Measurements from ENCODE around the gene BLOC1S5.

The BLOC1S5 gene

DNA sequence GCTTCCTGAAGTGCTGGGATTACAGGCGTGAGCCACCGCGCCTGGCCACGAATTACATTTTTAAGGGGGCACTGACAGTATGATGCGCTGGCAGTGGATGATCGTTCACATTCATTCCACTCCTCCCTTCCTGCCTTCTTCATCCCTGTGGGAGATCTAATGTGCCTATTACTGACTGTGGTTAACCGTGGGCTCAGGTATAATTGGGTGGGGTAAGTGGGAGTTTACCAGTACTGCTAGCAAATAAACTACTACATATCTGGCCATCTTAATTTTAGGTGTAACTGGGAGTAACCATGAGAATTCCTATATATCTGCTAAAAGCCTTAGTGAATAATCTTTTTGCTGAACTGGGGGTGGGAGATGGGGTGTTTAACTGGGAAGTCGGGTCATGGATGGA is 6.5 kb upstream of the BLOC1S5 start:
- DNase-seq (ENCODE audit: low read depth) = no peak
- no peak overlapping the region for H3K4me3 ChIP-seq (ENCODE audit: low read depth, low read length)
- TF ChIP-seq, protein P1, sequence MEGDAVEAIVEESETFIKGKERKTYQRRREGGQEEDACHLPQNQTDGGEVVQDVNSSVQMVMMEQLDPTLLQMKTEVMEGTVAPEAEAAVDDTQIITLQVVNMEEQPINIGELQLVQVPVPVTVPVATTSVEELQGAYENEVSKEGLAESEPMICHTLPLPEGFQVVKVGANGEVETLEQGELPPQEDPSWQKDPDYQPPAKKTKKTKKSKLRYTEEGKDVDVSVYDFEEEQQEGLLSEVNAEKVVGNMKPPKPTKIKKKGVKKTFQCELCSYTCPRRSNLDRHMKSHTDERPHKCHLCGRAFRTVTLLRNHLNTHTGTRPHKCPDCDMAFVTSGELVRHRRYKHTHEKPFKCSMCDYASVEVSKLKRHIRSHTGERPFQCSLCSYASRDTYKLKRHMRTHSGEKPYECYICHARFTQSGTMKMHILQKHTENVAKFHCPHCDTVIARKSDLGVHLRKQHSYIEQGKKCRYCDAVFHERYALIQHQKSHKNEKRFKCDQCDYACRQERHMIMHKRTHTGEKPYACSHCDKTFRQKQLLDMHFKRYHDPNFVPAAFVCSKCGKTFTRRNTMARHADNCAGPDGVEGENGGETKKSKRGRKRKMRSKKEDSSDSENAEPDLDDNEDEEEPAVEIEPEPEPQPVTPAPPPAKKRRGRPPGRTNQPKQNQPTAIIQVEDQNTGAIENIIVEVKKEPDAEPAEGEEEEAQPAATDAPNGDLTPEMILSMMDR (IDR thresholded peaks at IDR 0.05; ENCODE audit: low read depth, low read length, missing control alignments) = no peak

DNA sequence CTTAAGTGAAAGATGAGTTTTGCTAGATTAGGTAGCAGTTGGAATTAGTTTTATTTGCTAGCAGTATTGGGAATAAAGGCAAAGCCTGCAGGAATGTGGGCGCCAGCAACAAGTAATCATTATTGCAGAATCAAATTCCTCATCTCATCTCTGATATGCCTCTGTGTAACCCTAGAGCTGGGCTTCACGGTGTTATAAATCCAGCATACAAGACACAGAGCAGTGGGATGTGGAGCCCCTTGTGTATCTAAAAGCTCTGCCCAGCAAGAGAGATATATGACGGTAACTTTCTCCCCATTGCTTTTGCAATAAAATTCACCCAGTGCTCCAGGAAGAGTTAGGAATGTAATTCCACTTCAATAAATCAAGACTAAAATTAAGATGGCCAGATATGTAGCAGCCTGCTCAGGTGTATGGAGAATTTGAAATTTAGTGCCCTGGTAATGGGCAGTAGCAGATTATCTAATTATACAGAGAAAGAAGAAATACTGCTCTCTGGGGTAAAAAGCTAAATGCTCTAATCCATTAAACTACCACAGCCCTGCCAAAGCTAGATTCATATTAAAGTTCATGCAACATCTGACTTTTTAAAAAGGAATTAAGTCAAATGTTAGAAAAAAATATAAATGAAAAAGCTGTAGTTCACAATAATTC is 5.6 kb upstream of the BLOC1S5 start:
- no peak overlapping the region for H3K4me3 ChIP-seq (ENCODE audit: low read depth, low read length)
- TF ChIP-seq, protein P1 (IDR thresholded peaks at IDR 0.05; ENCODE audit: low read depth, low read length, missing control alignments) = no peak
- DNase-seq (ENCODE audit: low read depth) = no peak

- TF ChIP-seq, protein P1 (IDR thresholded peaks at IDR 0.05; ENCODE audit: low read depth, low read length, missing control alignments) = no peak
- DNase-seq (ENCODE audit: low read depth) = no peak
These were observed 5.0 kb upstream of the BLOC1S5 start for GRCh38 chr6:8069151-8069550.

DNA sequence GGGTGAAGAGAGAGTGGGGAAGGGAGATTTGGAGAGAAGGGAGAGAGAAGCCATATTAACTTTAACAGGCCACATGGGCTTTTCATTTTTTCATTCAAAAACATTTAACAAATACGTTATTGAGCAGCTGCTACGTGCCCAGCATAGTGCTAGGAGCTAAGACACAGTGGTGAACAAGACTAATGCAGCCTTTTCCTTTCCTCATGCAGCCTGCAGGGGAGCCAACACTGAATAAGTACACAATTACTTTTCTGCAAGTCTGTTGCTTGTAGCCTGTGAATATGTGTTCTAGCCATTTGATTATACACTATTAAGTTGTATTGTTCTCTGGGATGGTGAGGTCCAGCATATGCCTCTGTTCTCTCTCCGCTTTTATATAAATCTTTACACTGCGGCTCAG is 1.9 kb upstream of the BLOC1S5 start:
- TF ChIP-seq, protein P1 (IDR thresholded peaks at IDR 0.05; ENCODE audit: low read depth, low read length, missing control alignments) = peak; percentile 45
- no peak for DNase-seq (ENCODE audit: low read depth)
- H3K4me3 ChIP-seq (ENCODE audit: low read depth, low read length) = no peak overlapping the region

More at GRCh38 chr6:8069151-8069550, 5.0 kb upstream of the BLOC1S5 start:
- no peak overlapping the region for H3K4me3 ChIP-seq (ENCODE audit: low read depth, low read length)

DNA sequence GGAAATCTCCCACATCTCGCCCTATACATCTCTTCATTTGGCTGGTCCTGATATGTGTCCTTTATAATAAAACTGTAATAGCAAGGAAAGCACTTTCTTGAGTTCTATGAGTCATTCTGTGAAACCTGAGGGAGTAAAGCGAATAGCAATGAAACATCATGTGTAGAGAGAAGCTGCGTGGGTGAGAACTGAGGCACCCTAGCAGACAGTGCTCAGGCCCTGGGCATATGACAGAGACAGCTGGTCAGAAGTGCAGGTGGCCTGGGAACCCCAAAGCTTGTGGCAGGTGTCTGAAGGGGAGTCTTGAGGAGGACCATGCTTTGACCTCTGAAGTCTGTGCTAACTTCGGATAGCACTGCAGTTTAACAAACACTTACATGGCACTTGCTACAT is 1.3 kb upstream of the BLOC1S5 start:
- no peak overlapping the region for H3K4me3 ChIP-seq (ENCODE audit: low read depth, low read length)
- DNase-seq (ENCODE audit: low read depth) = peak; percentile 59
- TF ChIP-seq, protein P1 (IDR thresholded peaks at IDR 0.05; ENCODE audit: low read depth, low read length, missing control alignments) = no peak

DNA sequence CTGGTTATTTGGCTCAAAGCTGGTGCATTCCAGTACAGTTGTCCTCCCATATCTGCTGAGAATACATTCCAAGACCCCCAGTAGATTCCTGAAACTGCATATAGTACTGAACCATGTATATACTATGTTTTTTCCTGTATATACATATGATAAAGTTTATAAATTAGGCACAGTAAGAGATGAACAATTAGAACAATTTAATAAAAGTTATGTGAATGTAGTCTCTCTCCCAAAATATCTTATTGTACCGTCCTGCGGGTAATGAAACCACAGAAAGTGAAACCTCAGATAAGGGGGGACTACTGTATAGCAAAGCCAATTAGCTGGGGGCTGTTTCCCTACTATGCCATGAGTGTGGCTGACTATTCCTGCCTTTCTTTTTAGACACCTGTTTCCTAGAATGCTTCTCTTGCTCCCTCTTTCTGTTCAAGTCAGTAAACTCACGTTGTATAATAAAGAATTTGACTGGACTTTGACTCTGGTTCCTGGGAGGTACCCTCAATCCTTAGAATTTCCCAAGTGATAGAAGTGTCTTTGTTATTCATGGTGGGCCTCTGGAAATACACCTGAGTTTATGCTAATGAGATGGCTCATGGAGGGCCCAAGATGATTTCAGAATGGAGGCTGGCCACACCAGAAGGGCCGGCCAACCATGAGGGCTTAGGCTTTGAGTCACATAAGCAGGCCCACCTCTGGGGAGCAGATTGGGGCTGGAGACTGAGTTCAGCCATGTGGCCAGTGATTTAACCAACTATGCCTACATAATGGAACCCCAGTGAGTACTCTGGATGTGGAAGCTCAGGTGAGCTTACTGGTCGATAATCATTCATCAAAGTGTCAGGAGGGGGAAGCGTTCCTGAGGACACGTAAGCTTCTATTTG is 689 bp upstream of the BLOC1S5 start:
- TF ChIP-seq, protein P1 (IDR thresholded peaks at IDR 0.05; ENCODE audit: low read depth, low read length, missing control alignments) = no peak
- no peak for DNase-seq (ENCODE audit: low read depth)
- H3K4me3 ChIP-seq (ENCODE audit: low read depth, low read length) = peak overlapping the region; percentile 90

Data from GM12864 (cell line).